GM12875 (cell line): ENCODE results near the gene CRACR2A.

Source experiments
- H3K4me3 ChIP-seq: one replicate; pipeline ENCODE4 v1.5.1; 2011; ENCODE audit warnings: low read depth, low read length, control low read depth
- TF ChIP-seq, protein P1 (sequence below): IDR thresholded peaks from 2 replicates; pipeline ENCODE4 v1.5.1; 2011; ENCODE audit warnings: low read depth, mild to moderate bottlenecking, control low read depth, inconsistent platforms, low read length, moderate library complexity, borderline replicate concordance; ENCODE audit not compliant: insufficient read depth

CRACR2A gene

DNA sequence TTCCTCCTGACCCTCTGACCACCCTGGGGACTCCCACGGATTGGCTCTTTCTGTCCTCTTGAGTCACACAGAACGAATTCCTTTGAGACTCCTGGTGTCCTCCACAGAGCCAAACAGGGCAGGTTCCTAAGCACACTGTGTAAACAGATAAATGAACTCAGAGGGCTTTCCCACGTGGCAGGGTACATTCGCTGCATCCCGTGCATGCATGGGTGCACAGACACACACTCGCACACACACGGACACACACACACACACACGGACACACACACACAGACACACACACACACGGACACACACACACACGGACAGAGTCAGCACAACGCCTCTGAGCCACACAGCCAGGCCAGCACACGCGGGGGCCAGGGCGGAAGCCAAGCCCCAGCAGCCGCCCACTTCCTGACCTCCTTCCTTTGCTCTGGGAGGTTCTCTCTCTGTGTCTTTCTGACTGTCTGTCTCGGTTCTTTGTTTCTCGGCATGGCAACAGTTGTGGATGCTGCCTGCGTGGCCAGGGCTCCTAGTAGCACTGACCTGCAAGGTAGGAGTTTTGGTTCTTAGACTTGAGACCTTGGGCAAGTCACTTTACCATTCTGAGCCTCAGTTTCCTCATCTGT, 706 bp downstream of the CRACR2A start:
- peak overlapping the region; percentile 94 for H3K4me3 ChIP-seq
- TF ChIP-seq, protein P1, sequence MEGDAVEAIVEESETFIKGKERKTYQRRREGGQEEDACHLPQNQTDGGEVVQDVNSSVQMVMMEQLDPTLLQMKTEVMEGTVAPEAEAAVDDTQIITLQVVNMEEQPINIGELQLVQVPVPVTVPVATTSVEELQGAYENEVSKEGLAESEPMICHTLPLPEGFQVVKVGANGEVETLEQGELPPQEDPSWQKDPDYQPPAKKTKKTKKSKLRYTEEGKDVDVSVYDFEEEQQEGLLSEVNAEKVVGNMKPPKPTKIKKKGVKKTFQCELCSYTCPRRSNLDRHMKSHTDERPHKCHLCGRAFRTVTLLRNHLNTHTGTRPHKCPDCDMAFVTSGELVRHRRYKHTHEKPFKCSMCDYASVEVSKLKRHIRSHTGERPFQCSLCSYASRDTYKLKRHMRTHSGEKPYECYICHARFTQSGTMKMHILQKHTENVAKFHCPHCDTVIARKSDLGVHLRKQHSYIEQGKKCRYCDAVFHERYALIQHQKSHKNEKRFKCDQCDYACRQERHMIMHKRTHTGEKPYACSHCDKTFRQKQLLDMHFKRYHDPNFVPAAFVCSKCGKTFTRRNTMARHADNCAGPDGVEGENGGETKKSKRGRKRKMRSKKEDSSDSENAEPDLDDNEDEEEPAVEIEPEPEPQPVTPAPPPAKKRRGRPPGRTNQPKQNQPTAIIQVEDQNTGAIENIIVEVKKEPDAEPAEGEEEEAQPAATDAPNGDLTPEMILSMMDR = no peak

DNA sequence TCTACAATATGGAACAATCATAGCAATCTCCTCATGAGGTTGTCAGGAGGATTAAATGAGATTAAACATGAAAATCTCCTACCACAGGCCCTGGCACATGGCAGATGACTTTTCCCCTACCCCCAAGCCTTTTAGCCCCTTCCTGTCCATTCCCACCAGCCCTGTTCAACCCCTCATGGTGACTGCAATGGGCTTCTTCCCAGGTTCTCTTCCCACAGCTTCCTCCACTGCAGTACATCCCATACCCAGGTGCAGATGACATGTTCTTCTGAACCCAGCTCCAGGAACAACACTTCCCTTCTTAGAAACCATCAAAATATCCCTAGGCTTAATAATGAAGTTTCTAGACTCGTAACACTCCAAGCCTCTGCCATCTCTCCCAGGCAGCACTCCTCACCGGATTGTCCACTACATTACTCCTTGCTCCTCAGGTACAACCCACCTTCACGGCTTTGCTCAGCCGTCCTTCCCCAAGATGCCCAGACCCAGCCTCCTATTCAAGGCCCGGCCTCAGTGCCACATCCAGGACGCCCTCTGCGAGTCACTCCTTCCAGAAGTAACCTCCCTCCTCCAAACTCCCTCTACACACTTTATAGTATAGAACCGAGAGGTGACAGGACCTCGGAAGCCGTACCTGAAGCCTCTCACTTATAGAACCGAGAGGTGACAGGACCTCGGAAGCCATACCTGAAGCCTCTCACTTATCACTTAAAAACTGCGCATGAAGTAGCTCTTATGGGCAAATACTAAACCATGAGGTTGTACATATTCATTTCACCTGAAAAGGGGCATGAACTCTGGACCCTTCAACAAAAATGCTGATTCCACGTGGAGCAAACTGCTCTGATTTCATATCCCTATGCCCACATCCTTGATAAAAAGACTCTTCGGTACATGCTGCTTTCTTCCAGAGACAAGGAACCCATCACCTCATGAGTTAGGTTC, 1.5 kb downstream of the CRACR2A start:
- H3K4me3 ChIP-seq = peak overlapping the region; percentile 94
- TF ChIP-seq, protein P1 = no peak

DNA sequence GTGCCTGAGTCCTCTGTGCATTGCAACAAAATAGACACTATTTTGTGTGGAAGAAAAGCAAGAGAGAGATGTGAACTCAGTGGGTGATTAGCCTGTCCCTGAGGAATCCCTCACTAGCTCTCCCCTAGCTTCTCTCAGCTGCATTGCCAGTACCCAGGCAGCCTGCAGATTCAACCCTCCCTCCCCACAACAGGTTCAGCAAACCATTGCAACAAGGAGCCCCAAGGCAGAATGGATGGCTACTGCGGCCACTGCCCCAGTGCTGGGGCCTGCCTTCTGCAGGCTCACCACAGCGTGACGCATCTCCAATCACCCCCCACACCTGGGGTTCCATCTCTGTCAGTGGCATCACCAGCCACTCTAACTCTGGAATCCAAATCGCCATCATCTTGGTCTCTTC, 2.3 kb downstream of the CRACR2A start:
- TF ChIP-seq, protein P1 = no peak
- no peak overlapping the region for H3K4me3 ChIP-seq

DNA sequence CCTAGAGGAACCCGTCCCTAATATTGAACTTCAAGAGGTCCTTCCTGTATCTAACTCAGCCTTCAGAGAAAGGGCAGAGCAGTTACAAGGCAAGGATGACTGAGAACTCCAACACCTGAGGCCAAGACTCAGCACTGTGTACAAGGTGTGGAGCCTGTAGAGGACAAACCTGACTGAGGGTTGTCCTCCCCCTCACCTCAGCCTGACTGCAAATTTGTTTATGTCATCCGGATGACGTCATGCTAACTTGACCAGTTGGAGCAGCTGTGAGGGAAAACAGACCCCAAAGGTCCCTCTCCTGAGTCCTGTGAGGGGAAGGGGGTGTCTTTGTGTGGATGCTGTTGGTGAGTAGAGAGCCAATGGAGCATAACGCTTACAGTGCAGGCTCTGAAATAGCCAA, 4.3 kb downstream of the CRACR2A start:
- no peak overlapping the region for H3K4me3 ChIP-seq
- TF ChIP-seq, protein P1 = no peak

DNA sequence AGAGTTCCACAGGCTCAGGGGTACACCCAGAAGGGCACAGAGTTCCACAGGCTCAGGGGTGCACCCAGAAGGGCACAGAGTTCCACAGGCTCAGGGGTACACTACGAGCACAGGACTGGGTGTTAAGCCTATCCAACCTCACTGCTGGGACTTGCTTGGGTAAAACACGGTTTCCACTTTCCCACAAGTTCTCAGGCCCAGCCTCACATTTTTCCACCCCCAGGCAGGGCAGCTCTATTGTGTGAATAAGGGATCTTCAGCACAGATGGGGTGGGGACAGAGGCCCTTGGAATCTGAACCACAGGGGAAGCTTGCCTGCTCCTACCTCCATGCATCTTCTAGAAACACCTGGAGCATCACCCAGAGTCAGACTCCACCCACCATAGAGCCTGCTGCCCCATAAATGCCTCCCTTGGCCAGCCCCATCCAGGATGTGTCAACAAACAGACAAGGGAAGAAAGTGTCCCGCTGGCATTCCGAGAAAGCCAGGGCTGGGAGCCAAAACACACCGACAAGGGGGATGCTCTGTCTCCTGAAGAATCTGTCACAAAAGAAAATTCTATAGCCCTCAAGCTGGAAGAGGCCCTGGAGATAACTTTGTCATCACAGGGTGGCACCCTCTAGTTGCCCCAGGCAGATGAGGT, 4.8 kb downstream of the CRACR2A start:
- H3K4me3 ChIP-seq = no peak overlapping the region
- TF ChIP-seq, protein P1 = no peak

DNA sequence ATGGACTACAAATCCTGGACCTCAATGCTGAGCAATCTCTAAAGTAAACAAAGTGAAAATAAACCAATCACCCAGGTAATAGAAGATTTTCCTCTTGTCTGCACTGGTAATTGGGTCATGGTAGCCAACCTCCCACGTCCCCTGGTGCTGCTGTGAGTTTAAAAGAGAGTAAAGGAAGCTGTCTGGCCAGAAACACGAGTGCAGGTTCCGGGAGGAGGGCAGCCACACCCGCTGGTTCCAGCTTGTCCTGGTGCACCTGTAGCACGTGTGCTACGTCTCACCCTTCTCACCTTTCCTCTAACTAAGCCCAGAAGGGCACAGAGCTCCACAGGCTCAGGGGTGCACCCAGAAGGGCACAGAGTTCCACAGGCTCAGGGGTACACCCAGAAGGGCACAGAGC, 5.4 kb downstream of the CRACR2A start:
- TF ChIP-seq, protein P1 = no peak
- no peak overlapping the region for H3K4me3 ChIP-seq

DNA sequence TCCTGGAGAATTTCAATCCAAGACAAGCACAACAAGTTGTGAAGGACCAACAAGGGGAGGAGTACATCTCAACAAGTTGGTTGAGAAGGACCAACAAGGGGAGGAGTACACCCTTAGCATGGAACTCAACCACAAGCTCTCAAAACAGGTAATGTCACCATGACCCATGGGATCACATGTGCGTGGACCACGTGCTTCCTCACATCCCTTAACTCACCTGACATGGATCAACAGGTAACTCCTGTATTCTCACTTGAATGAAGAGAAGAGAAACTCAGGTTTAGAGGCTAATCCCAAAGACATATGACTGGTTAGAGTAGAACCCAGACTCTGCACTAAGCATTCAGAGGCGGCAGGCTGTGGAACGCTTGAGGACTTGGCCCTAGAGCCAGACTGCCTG, 6.2 kb downstream of the CRACR2A start:
- no peak overlapping the region for H3K4me3 ChIP-seq
- TF ChIP-seq, protein P1 = no peak
